PC-3 (cell line): ENCODE measurements around the gene YTHDC2.

ENCODE experiments used
- CTCF ChIP-seq: fragments of 300-600 bp; sonication (generic); conservative IDR thresholded peaks from 2 replicates; pipeline ENCODE4 v1.5.1; 2017; ENCODE audit warnings: antibody characterized with exemption, low read depth, mild to moderate bottlenecking, low read length
- EZH2 ChIP-seq: fragments of 300-600 bp; sonication (generic); IDR thresholded peaks from one replicate; pipeline ENCODE4 v1.6.1; 2017; ENCODE audit warnings: antibody characterized with exemption, mild to moderate bottlenecking, low read length; ENCODE audit not compliant: unreplicated experiment

- TF ChIP-seq EZH2 (no peak), CTCF (no peak)
Observed at GRCh38 chr5:113503146-113503545, 10.3 kb upstream of the YTHDC2 start.
